Left ventricle myocardium inferior (tissue), 1 donor: Measurements from ENCODE around the gene NCR2. TPM values are rescaled to one million over a fixed set of nuclear protein-coding genes. Genes with fewer than 3 reads are reported as not detected.

Experiments
- DNase-seq: peaks from one replicate; pipeline ENCODE4 v3.0.0-alpha.2; 2020
- H3K27ac ChIP-seq: fragments of 200-600 bp; replicated peaks from 2 replicates; pipeline ENCODE4 v1.8.0; 2021
- H3K27me3 ChIP-seq: fragments of 200-600 bp; 2 replicates; pipeline ENCODE4 v1.8.0; 2021; ENCODE audit warnings: low read depth
- H3K36me3 ChIP-seq: fragments of 200-600 bp; 2 replicates; pipeline ENCODE4 v1.8.0; 2021
- H3K4me1 ChIP-seq: fragments of 200-600 bp; 2 replicates; pipeline ENCODE4 v1.8.0; 2021
- H3K4me3 ChIP-seq: fragments of 200-600 bp; 2 replicates; pipeline ENCODE4 v1.8.0; 2021; ENCODE audit warnings: mild to moderate bottlenecking, moderate library complexity
- H3K9me3 ChIP-seq: fragments of 200-600 bp; replicated peaks from 2 replicates; pipeline ENCODE4 v1.8.0; 2021
- CTCF ChIP-seq: fragments of 200-600 bp; IDR thresholded peaks from 2 replicates; pipeline ENCODE4 v1.8.0; 2021; ENCODE audit warnings: antibody characterized with exemption, mild to moderate bottlenecking, borderline replicate concordance
- intact Hi-C: fragments of 100-400 bp; cut with micrococcal nuclease; formaldehyde crosslinking; loops from one replicate; pipeline ENCODE4 v1.11.0; 2022
- long read RNA-seq: library from polyadenylated mRNA; unstranded; transcript quantifications from one replicate; pipeline ENCODE4 v2.0.0, GENCODE V29; 2021
- total RNA-seq: library from RNA; stranded (reverse); fragmentation: NEBNext Ultra II Directional; extraction: Animal tissue kit (Norgen Biotek cat#: 25700); gene quantifications from one replicate; pipeline ENCODE4 v1.2.1, GENCODE V29; 2021
- donor health status: DM: no; HTN: yes; CAD: no; lungs with severe emphysema.

NCR2 gene
- total RNA-seq: not detected
- long read RNA-seq: 0 reads

DNA sequence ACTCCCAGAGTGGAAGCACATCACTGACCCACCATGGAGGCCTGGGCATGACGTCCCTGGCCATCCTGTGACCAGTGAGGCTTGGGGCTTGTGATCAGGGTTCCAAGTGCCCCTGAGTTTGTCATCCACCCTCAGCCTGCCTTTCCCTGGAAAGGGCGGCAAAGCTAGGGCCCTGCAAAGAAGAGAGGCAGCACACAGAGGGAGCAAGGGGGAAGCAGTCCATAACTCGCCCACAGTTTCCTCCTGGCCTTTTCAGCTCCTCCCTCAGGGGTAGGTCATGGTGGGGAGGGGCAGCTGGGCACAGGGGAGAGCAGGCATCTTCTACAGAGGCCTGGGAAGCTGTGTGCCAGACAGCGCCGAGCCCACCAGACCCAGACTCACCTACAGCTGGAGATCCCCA is at the start of gene NCR2:
NCR2 (plus strand) TSS at position 313 of the 400 bp plus-strand sequence. CDS start 269 bp downstream, outside the sequence.
- intact Hi-C loops: no loop called here

DNA sequence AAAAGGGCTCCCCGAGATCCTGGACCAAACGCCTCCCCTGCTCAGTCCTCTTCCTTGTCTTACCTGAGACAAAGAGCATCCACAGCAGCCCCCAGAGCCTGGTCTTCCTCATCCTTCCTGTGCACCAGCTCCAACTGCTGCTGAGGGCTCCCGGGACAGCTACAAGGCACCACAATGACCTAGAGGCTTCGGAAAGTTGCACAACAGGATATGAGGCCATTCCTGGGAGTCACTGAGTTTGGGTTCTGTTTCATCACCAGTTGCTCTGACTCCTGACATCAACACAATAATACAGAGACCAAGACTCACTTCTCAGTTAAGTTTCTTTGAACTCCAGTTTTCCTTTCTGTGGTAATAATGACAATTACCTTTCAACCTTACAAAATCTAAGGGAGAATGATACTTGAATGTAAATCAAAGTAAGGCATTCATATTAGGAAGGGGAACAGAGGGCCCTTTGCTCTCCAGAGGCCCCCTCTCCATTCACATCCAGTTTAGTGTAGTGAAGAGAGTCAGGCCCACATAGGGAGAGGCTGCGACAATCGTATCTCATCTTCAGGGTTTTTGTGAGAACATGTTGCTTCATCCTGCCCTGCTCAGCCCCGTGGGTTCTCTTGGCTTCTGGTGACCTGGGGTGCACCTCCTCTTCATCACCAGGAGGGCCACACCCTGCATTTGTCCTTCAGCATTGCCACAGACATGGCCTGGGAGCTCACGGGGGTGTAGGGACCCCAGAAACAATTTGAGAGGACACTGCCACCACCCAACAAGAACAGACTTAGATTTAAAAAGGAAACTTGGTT is 48.7 kb upstream of the NCR2 start, which contains the start of gene TREM1:
TREM1 (minus strand) TSS at position 139 of the 803 bp plus-strand sequence; CDS start at position 112, 27 bp downstream.
- H3K36me3 ChIP-seq: no peaks in the 10 kb centered on the region
- H3K27me3 ChIP-seq: peaks cover 3% of the 10 kb centered on the region
- H3K9me3 ChIP-seq: no peaks in the 10 kb centered on the region
- peaks cover 13% of the 10 kb centered on the region for H3K4me1 ChIP-seq
- TF ChIP-seq CTCF: no peak
- intact Hi-C loops: no loop called here
- H3K27ac ChIP-seq: peak within 1 kb of the TSS; percentile 47
- H3K4me3 ChIP-seq: no peak within 1 kb of the TSS
- DNase-seq: peak; percentile 52

More for the DNA sequence above, at the start of gene NCR2:
- Histone ChIP-seq H3K36me3 (no peaks in the 10 kb centered on the region), H3K9me3 (no peaks in the 10 kb centered on the region), H3K4me1 (no peaks in the 10 kb centered on the region), H3K4me3 (no peak within 1 kb of the TSS), H3K27ac (no peak within 1 kb of the TSS), H3K27me3 (peaks cover 75% of the 10 kb centered on the region)
- TF ChIP-seq CTCF: no peak
- DNase-seq: no peak

- Histone ChIP-seq H3K36me3 (no peaks in the 10 kb centered on the region), H3K4me1 (peaks cover 13% of the 10 kb centered on the region), H3K27me3 (peaks cover 3% of the 10 kb centered on the region), H3K9me3 (no peaks in the 10 kb centered on the region), H3K4me3 (no peak overlapping the region), H3K27ac (no peak overlapping the region)
- no peak for TF ChIP-seq CTCF
- intact Hi-C loops: no loop called here
- DNase-seq: no peak
Observed at GRCh38 chr6:41288030-41288753, 47.2 kb upstream of the NCR2 start.

GRCh38 chr6:41288754-41289129 is 46.7 kb upstream of the NCR2 start:
- Histone ChIP-seq H3K36me3 (no peaks in the 10 kb centered on the region), H3K9me3 (no peaks in the 10 kb centered on the region), H3K4me3 (no peak overlapping the region), H3K27me3 (peaks cover 3% of the 10 kb centered on the region), H3K27ac (no peak overlapping the region), H3K4me1 (peaks cover 13% of the 10 kb centered on the region)
- intact Hi-C loops: no loop called here
- TF ChIP-seq CTCF: no peak
- no peak for DNase-seq

DNA sequence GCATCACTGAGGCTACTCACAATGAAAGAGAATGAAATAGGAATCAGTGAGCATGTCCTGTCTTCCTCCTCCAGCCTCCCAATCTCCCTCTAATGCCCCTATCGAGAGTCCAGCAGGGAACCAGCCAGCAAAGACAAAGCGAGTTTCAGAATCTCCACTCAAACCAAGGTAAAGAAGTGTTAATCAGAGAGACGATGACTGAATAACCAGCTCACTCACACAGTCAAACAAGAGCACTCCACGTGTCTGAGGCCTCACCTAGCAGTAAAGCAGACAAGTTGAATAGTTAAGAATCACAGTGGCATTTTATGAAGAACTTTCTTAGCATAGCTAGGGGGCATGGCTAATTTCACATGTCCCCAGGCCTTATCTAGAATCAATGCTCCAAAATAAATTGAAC is 45.6 kb upstream of the NCR2 start:
- no peak for DNase-seq
- H3K4me1 ChIP-seq: peaks cover 13% of the 10 kb centered on the region
- no peak overlapping the region for H3K4me3 ChIP-seq
- intact Hi-C loops: no loop called here
- peaks cover 8% of the 10 kb centered on the region for H3K27me3 ChIP-seq
- H3K27ac ChIP-seq: no peak overlapping the region
- H3K36me3 ChIP-seq: no peaks in the 10 kb centered on the region
- no peaks in the 10 kb centered on the region for H3K9me3 ChIP-seq
- no peak for TF ChIP-seq CTCF
